Renal cortical epithelial cell (primary cell): ENCODE results near the gene IFI27L1. TPM values are rescaled to one million over a fixed set of nuclear protein-coding genes. Genes with fewer than 3 reads are reported as not detected.

Experiments used
- DNase-seq: peaks from one replicate; pipeline ENCODE4 v3.0.0-alpha.2; 2011; ENCODE audit warnings: low read depth
- total RNA-seq: library from RNA; depleted of rRNA; stranded (reverse); fragments of >200 nt; gene quantifications from 2 replicates; pipeline ENCODE4 v1.2.3, GENCODE V29; 2014

Gene IFI27L1
- total RNA-seq, 1 donor from 2014 or later: 7.5 TPM

DNA sequence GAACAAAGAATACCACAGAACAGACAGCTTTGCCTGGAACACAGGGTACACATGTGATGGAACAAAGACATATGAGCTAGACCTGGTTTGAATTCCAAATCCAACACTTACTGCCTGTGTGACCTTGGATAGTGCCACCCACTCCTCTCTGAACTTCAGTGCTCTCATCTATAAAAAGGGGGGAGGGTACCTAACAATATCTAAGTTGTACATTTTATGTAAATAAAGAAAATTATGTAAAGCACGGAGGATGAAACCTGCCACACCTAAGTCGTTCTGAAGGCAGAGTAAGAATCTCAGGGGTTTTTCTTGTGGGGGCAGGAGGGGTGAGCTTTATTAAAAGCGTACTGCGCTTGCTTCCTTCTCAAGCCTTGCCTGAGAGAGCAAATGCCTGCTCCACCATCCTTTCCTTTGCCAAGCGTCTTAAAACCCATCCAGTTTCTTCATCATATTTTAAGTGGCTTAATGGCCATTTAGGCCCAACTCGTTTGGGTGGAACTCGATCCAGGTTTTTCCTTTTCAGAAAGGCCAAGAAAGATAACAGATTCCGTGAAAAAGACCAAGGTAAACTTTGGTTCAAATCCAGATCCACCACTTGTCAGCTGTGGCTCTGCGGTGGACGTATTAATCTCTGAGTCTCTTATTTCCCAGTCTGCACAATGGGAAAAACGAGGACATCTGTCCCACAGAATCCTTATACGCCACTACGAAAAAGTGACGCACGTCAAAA lies 1.1 kb upstream of the IFI27L1 start:
- peak; percentile 8 for DNase-seq

DNA sequence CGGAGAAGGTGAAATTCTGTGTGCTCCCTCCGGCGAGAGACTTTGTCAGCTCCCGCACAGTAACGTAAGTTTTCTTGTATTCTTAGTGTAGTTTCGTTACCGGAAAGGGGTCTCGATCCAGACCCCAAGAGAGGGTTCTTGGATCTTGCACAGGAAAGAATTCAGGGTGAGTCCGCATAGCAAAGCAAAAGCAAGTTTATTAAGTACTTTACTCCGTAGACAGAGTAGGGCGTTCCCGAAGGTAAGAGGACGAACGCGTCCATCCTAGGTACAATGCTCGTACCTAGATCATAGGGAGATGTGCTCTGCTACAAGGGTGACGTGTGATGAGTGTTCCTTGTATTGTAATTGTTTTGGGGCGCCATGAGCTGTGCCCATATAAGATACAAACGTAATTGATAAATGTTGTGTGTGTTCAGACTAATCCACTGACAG lies 293 bp downstream of the IFI27L1 start:
- DNase-seq: no peak

GRCh38 chr14:94087891-94088290 lies 6.8 kb downstream of the IFI27L1 start:
- DNase-seq: no peak

DNA sequence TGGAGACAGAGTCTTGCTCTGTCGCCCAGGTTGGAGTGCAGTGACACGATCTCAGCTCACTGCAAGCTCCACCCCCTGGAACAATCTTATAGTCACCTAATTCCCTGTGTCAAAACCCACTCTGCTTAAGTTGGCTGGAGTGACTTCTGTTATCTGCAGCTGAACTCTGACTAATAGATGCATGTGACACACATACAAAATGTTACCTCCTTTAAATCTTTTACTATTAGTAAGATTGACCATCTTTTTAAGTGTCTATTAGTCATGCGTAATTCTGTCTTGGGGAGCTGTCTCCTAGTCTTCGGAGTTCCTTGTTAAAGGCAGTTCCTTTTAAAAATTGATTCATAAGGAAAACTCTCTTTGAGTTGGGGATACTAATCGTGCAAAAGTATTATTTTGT lies 7.4 kb downstream of the IFI27L1 start:
- DNase-seq: no peak

- DNase-seq: no peak
These were observed 8.4 kb downstream of the IFI27L1 start for GRCh38 chr14:94089479-94089878.

DNA sequence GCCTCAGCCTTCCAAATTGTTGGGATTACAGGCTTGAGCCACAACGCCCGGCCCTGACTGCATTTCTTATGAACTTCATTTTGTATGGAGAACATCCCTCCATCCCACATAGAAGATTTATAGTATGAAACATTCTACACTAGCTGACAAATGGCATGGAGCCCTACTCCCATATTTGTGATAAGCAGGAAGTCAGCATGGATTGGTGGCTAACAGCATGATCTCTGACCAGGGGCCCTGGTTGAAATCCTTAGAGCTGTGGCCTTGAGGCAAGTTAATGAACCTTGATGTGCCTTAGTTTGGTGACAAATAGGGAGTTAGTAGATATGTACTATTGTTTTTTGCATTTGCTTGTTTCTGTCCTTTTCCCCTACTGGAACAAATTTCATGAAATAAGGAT lies 12.3 kb downstream of the IFI27L1 start:
- no peak for DNase-seq

GRCh38 chr14:94097091-94097490 lies 16.0 kb downstream of the IFI27L1 start:
- peak; percentile 78 for DNase-seq

GRCh38 chr14:94098326-94098992 lies 17.3 kb downstream of the IFI27L1 start:
- DNase-seq: no peak

- DNase-seq: no peak
These were observed 17.9 kb downstream of the IFI27L1 start for GRCh38 chr14:94099006-94099405.

GRCh38 chr14:94100847-94101246 lies 19.7 kb downstream of the IFI27L1 start:
- DNase-seq: peak; percentile 74

DNA sequence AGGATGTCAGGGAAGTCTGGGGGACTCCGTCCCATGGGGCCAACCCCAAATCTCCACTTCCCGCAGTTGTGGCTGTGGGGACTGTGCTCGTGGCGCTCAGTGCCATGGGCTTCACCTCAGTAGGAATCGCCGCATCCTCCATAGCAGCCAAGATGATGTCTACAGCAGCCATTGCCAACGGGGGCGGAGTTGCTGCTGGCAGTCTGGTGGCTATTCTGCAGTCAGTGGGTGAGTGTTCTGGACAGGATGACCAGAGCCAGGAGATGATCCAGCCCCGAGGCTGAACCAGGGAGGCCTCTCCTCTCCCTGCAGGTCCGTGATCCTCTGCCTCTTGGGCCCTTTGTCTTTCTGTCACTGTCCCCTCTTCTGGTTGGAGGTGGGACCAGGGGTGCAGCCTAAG lies 20.6 kb downstream of the IFI27L1 start:
- no peak for DNase-seq

DNA sequence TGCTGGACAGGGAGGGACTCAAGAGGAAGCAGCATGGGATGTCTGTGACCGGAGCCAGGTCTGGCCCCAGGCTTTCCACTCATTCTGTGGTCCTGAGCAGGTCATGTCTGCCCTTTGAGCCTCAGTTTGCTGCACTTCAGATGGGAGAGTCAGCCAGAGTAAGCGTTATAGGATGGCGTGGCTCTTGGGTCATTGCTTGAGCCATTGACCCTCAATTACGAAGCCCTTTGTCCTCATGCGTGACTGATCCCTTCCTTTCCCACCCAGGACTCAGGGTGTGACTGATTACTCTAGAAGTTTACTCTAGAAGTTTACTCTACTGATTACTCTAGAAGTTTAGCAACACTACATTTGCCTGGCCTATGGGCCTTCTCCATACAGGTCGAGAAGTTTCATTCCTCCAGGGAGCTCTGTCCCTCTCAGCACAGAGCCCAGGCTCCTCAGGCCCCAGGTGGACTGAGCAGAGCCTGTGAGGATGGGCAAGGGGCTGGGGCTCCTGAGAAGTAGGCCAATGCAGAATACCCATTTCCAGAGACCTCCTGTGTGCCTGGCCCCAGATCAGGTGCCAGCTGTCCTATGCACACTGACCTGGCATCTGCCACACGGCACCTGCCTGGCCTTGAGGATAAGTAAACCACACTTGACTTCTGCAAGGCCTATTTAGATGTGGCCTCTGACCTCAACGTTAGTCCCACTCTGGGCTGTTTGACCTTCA lies 21.8 kb downstream of the IFI27L1 start:
- no peak for DNase-seq

DNA sequence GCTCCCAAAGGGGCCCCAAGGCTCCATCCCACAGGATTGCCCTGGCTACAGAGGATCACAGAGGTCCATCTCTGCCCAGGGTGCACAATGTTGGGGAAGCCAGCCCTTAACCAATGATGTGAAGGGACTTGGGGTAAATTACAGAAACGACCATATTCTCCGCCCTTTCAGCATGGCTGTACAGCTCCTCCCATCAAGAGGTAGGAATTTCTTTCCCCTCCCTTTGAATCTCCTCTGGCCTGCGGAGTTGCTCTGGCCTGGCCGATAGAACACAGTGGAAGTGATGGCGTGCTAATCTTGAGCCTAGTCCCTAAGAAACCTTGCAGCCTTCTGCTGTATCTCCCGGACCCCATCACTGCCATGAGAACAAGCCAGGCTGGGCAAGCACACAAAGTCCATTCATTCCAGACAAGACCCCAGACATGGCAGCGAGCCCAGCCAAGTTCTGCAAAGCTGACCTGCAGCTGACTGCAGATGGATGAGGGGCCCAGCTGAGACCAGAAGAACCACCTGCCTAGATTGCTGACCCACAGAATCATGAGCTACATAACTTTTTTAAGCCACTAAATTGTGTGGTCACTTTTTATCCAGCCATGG lies 22.5 kb downstream of the IFI27L1 start:
- DNase-seq: no peak

DNA sequence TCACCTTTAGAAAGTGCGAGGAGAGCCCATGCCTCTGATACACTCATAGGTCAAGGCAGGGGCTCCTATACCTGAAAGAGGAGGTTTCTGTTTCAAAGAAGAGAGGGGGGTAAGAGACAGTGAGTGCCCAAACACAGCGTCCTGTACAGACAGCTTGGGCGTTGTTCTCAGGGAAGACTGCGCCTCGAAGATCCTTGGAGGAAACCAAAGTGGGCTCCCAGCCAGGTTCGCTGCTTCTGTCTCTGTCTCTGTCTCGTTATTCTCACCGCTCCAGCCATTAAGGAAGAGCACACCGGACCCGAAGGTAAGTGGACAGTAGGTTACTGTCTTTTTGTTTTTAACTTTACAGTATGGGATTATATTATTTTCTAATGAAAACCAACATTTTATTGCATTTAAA lies 23.6 kb downstream of the IFI27L1 start:
- no peak for DNase-seq

- no peak for DNase-seq
These were observed 28.8 kb downstream of the IFI27L1 start for GRCh38 chr14:94109915-94110250.

GRCh38 chr14:94110552-94111181 lies 29.6 kb downstream of the IFI27L1 start, which contains the start of gene IFI27:
IFI27 (plus strand) TSS chr14:94110736.
- no peak for DNase-seq

DNA sequence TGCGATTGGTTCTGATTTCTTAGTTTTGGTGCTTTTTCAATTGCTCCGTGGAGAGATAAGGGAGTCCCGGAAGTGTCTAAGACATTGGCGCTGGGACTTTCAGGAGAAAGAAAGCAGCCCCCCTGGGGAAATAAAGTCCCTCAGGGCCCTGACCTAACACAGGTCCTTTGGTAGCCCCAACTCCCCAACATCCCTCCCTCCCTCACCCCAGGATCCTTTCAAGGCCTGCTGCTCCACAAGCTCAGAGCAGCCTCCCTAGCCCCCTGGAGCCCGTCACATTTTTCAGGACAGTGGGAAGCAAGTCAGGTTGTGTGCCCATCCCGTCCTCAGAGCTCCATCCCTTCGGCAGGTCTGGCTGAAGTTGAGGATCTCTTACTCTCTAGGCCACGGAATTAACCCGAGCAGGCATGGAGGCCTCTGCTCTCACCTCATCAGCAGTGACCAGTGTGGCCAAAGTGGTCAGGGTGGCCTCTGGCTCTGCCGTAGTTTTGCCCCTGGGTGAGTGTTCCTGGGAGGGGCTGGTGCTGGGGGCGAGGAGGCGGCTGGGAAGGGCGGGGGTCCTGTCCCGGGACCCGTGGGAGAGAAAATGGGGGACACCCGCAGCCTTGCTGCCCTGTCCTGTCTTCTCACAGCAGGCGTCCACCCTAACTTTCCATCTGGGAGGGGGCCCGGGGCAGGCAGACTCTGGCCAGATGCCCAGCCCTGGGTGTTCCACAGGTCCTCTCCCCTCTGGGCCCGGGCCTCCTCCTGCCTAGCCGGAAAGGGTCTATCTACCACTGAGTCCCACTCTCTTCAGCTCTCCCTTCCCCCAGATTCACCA lies 30.4 kb downstream of the IFI27L1 start:
- DNase-seq: no peak

GRCh38 chr14:94112513-94113063 lies 31.5 kb downstream of the IFI27L1 start:
- no peak for DNase-seq

- no peak for DNase-seq
These were observed 32.0 kb downstream of the IFI27L1 start for GRCh38 chr14:94113073-94113472.

- peak; percentile 66 for DNase-seq
These were observed 32.4 kb downstream of the IFI27L1 start for GRCh38 chr14:94113490-94113889.
